HCT116 (cell line): ENCODE measurements around the gene SLC30A7. TPM values are rescaled to one million over a fixed set of nuclear protein-coding genes. Genes with fewer than 3 reads are reported as not detected.

Experiments used
- ATAC-seq: fragments of 200-7000 bp; cut with Tn5 transposase; 2 replicates; pipeline ENCODE4 v1.9.1; 2020; ENCODE audit warnings: mild to moderate bottlenecking, moderate library complexity
- BruUV-seq: library from RNA; stranded (reverse); fragments of 400-500 nt; replicated peaks from 2 replicates; lab custom pipeline; 2021; lab: Mats Ljungman, UMichigan
- CTCF ChIA-PET: fragments of 300-600 bp; sonication (Branson Sonifier 250); formaldehyde crosslinking; loops from one replicate; lab custom pipeline; 2021; ENCODE audit warnings: antibody characterized with exemption; lab: Charles Lee
- POLR2A ChIA-PET: fragments of 300-600, 350-600 bp; sonication (Branson Sonifier 250); formaldehyde crosslinking; loops from one replicate; lab custom pipeline; 2021; ENCODE audit warnings: antibody characterized with exemption; lab: Charles Lee
- RAD21 ChIA-PET, 2 experiments: fragments of 300-600 bp; sonication (Branson Sonifier 250); formaldehyde crosslinking; loops; one replicate each; lab custom pipeline; 2023; ENCODE audit warnings: low total read pairs in 2 of 2; ENCODE audit not compliant: uncharacterized antibody in 2 of 2, unreplicated experiment in 2 of 2, low non-redundant PET in 1 of 2; lab: Charles Lee
- DNase-seq: peaks from one replicate; pipeline ENCODE4 v3.0.0-alpha.2; 2010; ENCODE audit warnings: low read depth, low spot score
- H2AFZ ChIP-seq: fragments of 200-600 bp; shearing (Covaris generic), sonication (generic); 2 replicates; pipeline ENCODE4 v1.6.1; 2017; ENCODE audit warnings: low read depth, mixed run types, mixed read lengths, antibody characterized with exemption, low read length; ENCODE audit not compliant: poor library complexity, severe bottlenecking
- H3K27ac ChIP-seq: 2 replicates; pipeline ENCODE4 v1.5.1; 2012; ENCODE audit warnings: low read depth, low read length
- H3K27me3 ChIP-seq: fragments of 200-600 bp; sonication (generic); 2 replicates; pipeline ENCODE4 v1.6.1; 2016; ENCODE audit warnings: mixed run types, low read length, mixed read lengths; ENCODE audit not compliant: insufficient read depth
- H3K36me3 ChIP-seq, 2 experiments: fragments of 200-500 bp in 1 of 2; fragments of 200-600 bp in 1 of 2; sonication (Bioruptor generic) in 1 of 2; sonication (generic) in 1 of 2; 2 replicates each; pipeline versions ENCODE4 v1.5.1 to v1.6.1; 2014 to 2016; ENCODE audit warnings: low read length in 2 of 2, inconsistent platforms in 1 of 2, mixed read lengths in 1 of 2, mixed run types in 1 of 2; ENCODE audit not compliant: insufficient read depth in 2 of 2, control insufficient read depth in 1 of 2
- H3K4me1 ChIP-seq, 2 experiments: fragments of 200-600 bp in 1 of 2; sonication (generic) in 1 of 2; 2 replicates each; pipeline versions ENCODE4 v1.5.1 to v1.6.1; 2012 to 2017; ENCODE audit warnings: low read length in 2 of 2, inconsistent platforms in 1 of 2, mild to moderate bottlenecking in 1 of 2, mixed read lengths in 1 of 2, mixed run types in 1 of 2, moderate library complexity in 1 of 2; ENCODE audit not compliant: insufficient read depth in 2 of 2, control insufficient read depth in 1 of 2
- H3K4me2 ChIP-seq: fragments of 200-600 bp; sonication (generic); 2 replicates; pipeline ENCODE4 v1.6.1; 2017; ENCODE audit warnings: mixed run types, low read length, mixed read lengths
- H3K4me3 ChIP-seq, 2 experiments: fragments of 200-600 bp in 1 of 2; sonication (generic) in 1 of 2; replicated peaks in 1 of 2; 2 replicates each; pipeline ENCODE4 v1.5.1; 2011 to 2016; ENCODE audit warnings: low read length in 2 of 2, control low read depth in 1 of 2, low read depth in 1 of 2, mild to moderate bottlenecking in 1 of 2, mixed read lengths in 1 of 2, mixed run types in 1 of 2
- H3K79me2 ChIP-seq: fragments of 200-600 bp; sonication (generic); 2 replicates; pipeline ENCODE4 v1.6.1; 2017; ENCODE audit warnings: mild to moderate bottlenecking, mixed run types, low read length, moderate library complexity, mixed read lengths; ENCODE audit not compliant: insufficient read depth
- H3K9ac ChIP-seq: fragments of 200-600 bp; sonication (generic); 2 replicates; pipeline ENCODE4 v1.6.1; 2016; ENCODE audit warnings: low read length, mixed read lengths
- H3K9me2 ChIP-seq: fragments of 200-600 bp; sonication (generic), shearing (Covaris generic); 2 replicates; pipeline ENCODE4 v1.6.1; 2017; ENCODE audit warnings: mixed run types, mild to moderate bottlenecking, moderate library complexity; ENCODE audit not compliant: insufficient read depth
- H3K9me3 ChIP-seq, 2 experiments: fragments of 200-500 bp in 1 of 2; fragments of 200-600 bp in 1 of 2; sonication (Bioruptor generic) in 1 of 2; sonication (generic) in 1 of 2; 2 replicates each; pipeline ENCODE4 v1.6.1; 2014 to 2017; ENCODE audit warnings: low read length in 2 of 2, mixed read lengths in 2 of 2, inconsistent platforms in 1 of 2, low read depth in 1 of 2, mild to moderate bottlenecking in 1 of 2, mixed run types in 1 of 2, moderate library complexity in 1 of 2; ENCODE audit not compliant: control insufficient read depth in 1 of 2, insufficient read depth in 1 of 2
- H4K20me1 ChIP-seq: fragments of 200-600 bp; sonication (generic), shearing (Covaris generic); 2 replicates; pipeline ENCODE4 v1.6.1; 2017; ENCODE audit warnings: mixed run types, mild to moderate bottlenecking, moderate library complexity; ENCODE audit not compliant: insufficient read depth
- EGR1 ChIP-seq: IDR thresholded peaks from 2 replicates; pipeline ENCODE4 v1.6.1; 2012; ENCODE audit warnings: low read depth
- FOSL1 ChIP-seq: IDR thresholded peaks from 2 replicates; pipeline ENCODE4 v1.6.1; 2012; ENCODE audit warnings: low read depth
- SIN3A ChIP-seq: IDR thresholded peaks from 2 replicates; pipeline ENCODE4 v1.6.1; 2012; ENCODE audit warnings: low read depth
- TCF7L2 ChIP-seq: IDR thresholded peaks from 2 replicates; pipeline ENCODE4 v1.7.0; 2011; ENCODE audit warnings: borderline replicate concordance, inconsistent platforms; ENCODE audit not compliant: insufficient read depth, insufficient read length; ENCODE audit errors: extremely low read depth
- ZNF274 ChIP-seq: fragments of 200-500 bp; sonication (Bioruptor generic); IDR thresholded peaks from 2 replicates; pipeline ENCODE4 v1.6.1; 2014; ENCODE audit warnings: mild to moderate bottlenecking, low read depth, low read length, inconsistent platforms
- intact Hi-C: fragments of 100-400 bp; cut with micrococcal nuclease; formaldehyde crosslinking; loops from 2 replicates; pipeline ENCODE4 v1.10.0; 2022
- total RNA-seq: library from RNA; stranded (reverse); gene quantifications from one replicate; pipeline ENCODE4 v1.2.1, GENCODE V29; 2021; ENCODE audit not compliant: unreplicated experiment
- TF ChIP-seq, protein P1 (sequence below): IDR thresholded peaks from 2 replicates; pipeline ENCODE4 v1.6.1; 2012
- TF ChIP-seq, protein P2 (sequence below): IDR thresholded peaks from 2 replicates; pipeline ENCODE4 v1.6.1; 2012; ENCODE audit warnings: low read depth

SLC30A7 gene
- total RNA-seq, 1 experiment from 2014 or later, result 23.3 TPM

DNA sequence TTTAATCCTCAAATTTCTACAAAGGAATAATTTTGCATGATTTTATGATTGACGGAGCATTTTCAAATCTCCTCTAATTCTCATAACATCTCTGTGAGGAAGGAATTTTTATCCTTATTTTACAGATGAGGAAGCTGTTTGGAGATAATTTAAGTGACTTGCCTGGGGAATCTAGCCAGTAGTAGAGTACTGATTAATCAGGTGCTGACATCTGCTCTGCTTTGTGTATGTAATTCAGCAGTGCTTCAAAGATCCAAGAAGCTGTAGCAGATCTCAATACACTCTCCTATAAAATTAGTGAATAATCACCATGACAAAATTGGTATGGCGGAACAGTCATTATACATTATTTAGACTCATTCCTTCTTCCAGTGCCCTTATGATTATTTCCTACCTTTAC lies 83.7 kb downstream of the SLC30A7 start:
- no TSS peak for BruUV-seq
- RAD21 ChIA-PET, result no interaction called here
- Histone ChIP-seq H3K27me3 (no peaks in the 10 kb centered on the region), H3K9me2 (no peaks in the 10 kb centered on the region), H4K20me1 (no peaks in the 10 kb centered on the region), H2AFZ (no peak overlapping the region), H3K36me3 (0 out of 4 replicates have a peak, but pooled peaks cover 0 to 4% of the 10 kb centered on the region in 2 experiments), H3K4me1 (no peaks in the 10 kb centered on the region), H3K4me3 (no peak overlapping the region), H3K4me2 (no peak overlapping the region), H3K27ac (no peak overlapping the region), H3K79me2 (no peaks in the 10 kb centered on the region), H3K9me3 (no peaks in the 10 kb centered on the region), H3K9ac (no peak overlapping the region)
- CTCF ChIA-PET, result no interaction called here
- intact Hi-C loops, result no loop called here
- TF ChIP-seq EGR1 (no peak), ZNF274 (no peak), TCF7L2 (no peak), FOSL1 (no peak), SIN3A (no peak)
- TF ChIP-seq, protein P1, sequence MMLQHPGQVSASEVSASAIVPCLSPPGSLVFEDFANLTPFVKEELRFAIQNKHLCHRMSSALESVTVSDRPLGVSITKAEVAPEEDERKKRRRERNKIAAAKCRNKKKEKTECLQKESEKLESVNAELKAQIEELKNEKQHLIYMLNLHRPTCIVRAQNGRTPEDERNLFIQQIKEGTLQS, result no peak
- TF ChIP-seq, protein P2, sequence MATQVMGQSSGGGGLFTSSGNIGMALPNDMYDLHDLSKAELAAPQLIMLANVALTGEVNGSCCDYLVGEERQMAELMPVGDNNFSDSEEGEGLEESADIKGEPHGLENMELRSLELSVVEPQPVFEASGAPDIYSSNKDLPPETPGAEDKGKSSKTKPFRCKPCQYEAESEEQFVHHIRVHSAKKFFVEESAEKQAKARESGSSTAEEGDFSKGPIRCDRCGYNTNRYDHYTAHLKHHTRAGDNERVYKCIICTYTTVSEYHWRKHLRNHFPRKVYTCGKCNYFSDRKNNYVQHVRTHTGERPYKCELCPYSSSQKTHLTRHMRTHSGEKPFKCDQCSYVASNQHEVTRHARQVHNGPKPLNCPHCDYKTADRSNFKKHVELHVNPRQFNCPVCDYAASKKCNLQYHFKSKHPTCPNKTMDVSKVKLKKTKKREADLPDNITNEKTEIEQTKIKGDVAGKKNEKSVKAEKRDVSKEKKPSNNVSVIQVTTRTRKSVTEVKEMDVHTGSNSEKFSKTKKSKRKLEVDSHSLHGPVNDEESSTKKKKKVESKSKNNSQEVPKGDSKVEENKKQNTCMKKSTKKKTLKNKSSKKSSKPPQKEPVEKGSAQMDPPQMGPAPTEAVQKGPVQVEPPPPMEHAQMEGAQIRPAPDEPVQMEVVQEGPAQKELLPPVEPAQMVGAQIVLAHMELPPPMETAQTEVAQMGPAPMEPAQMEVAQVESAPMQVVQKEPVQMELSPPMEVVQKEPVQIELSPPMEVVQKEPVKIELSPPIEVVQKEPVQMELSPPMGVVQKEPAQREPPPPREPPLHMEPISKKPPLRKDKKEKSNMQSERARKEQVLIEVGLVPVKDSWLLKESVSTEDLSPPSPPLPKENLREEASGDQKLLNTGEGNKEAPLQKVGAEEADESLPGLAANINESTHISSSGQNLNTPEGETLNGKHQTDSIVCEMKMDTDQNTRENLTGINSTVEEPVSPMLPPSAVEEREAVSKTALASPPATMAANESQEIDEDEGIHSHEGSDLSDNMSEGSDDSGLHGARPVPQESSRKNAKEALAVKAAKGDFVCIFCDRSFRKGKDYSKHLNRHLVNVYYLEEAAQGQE, result no peak
- POLR2A ChIA-PET, result no interaction called here
- ATAC-seq (no peak), DNase-seq (no peak)
